ENCODE data around the gene SORBS2. TPM values are rescaled to one million over a fixed set of nuclear protein-coding genes. Genes with fewer than 3 reads are reported as not detected.

SORBS2 gene
- total and polyA plus RNA-seq, 2 of the 8 experiments (the other 6 are each of a cell fraction or from before 2014, with no cell fraction given): 73.0 to 87.1 TPM

- no peak for FAIRE-seq
- TF ChIP-seq MAFK (IDR thresholded peaks at IDR 0.05; ENCODE audit: low read depth, low read length) (no peak), PHF8 (conservative IDR thresholded peaks at IDR 0.05; ENCODE audit: low read depth, low read length) (no peak), CBX5 (IDR thresholded peaks at IDR 0.05; ENCODE audit: low read depth, low read length) (no peak), BACH1 (IDR thresholded peaks at IDR 0.05; ENCODE audit: low read length) (no peak), CHD2 (IDR thresholded peaks at IDR 0.05; ENCODE audit: low read length) (no peak), POLR2AphosphoS5 (IDR thresholded peaks at IDR 0.05; ENCODE audit: low read depth, low read length) (no peak), RNF2 (IDR thresholded peaks at IDR 0.05; ENCODE audit: borderline replicate concordance, low read depth, low read length, missing control alignments, poor library complexity, severe bottlenecking) (no peak), E2F6 (IDR thresholded peaks at IDR 0.05) (no peak), CTBP2 (IDR thresholded peaks at IDR 0.05; ENCODE audit: borderline replicate concordance, insufficient read depth, insufficient read length, low read length) (no peak), ASH2L (IDR thresholded peaks at IDR 0.05; ENCODE audit: low read length) (no peak), CBX8 (IDR thresholded peaks at IDR 0.05; ENCODE audit: borderline replicate concordance, low read depth, low read length) (no peak)
Measured at GRCh38 chr4:185772391-185773093, 39.5 kb downstream of the SORBS2 start.

More at GRCh38 chr4:185772391-185773093, 39.5 kb downstream of the SORBS2 start:
- Histone ChIP-seq H3K79me2 (ENCODE audit: control insufficient read depth in 1 of 2, insufficient read depth in 2 of 2, low read length in 2 of 2) (peaks cover 0 to 70% of the 10 kb centered on the region in 2 experiments; a peak in 2 of 4 replicates), H3K56ac (replicated peaks; ENCODE audit: insufficient read length, low read depth, low read length) (no peak overlapping the region), H3K79me1 (ENCODE audit: low read depth, low read length) (peaks cover 3% of the 10 kb centered on the region; the same call in 1 of the 2 replicates), H2BK5ac (ENCODE audit: low read depth, low read length) (peak overlapping the region; percentile 17; the same call in 1 of the 2 replicates), H3K4me2 (ENCODE audit: insufficient read depth in 1 of 2, low read depth in 2 of 2, low read length in 2 of 2) (peak overlapping the region; percentile 69 to 71; a peak in 3 of 4 replicates), H2BK120ac (replicated peaks; ENCODE audit: low read depth, low read length) (peak overlapping the region; percentile 30), H2BK12ac (ENCODE audit: low read depth, low read length) (no peak overlapping the region), H3K23ac (ENCODE audit: insufficient read length) (no peak overlapping the region), H4K20me1 (replicated peaks in 1 of 2; ENCODE audit: control insufficient read depth in 1 of 2, insufficient read depth in 2 of 2, low read length in 2 of 2) (no peaks in the 10 kb centered on the region), H3K14ac (ENCODE audit: insufficient read length) (no peak overlapping the region), H2AK5ac (ENCODE audit: low read depth, low read length) (no peak overlapping the region; the same call in 1 of the 2 replicates), H4K8ac (ENCODE audit: extremely low read depth, insufficient read depth, low read length) (no peak overlapping the region), H3K9ac (replicated peaks in 1 of 4; ENCODE audit: extremely low read depth in 1 of 4, low read depth in 3 of 4, low read length in 3 of 4) (no peak overlapping the region), H4K5ac (ENCODE audit: insufficient read length, low read depth, low read length) (no peak overlapping the region), H3K4me3 (ENCODE audit: extremely low read depth in 1 of 4, insufficient read depth in 2 of 4, low read depth in 3 of 4, low read length in 4 of 4) (peak overlapping the region in 1 of 4 experiments; percentile 63; a peak in 2 of 8 replicates), H3K4ac (replicated peaks; ENCODE audit: insufficient read length, low read depth, low read length) (peak overlapping the region; percentile 58), H3K9me3 (ENCODE audit: insufficient read depth in 2 of 2, low read depth in 1 of 2, low read length in 1 of 2) (no peaks in the 10 kb centered on the region), H3K4me1 (replicated peaks in 1 of 4; ENCODE audit: control insufficient read depth in 3 of 4, insufficient read depth in 4 of 4, low read length in 3 of 4) (peaks cover 4 to 26% (median 11%) of the 10 kb centered on the region in 4 experiments; a peak in 5 of 7 replicates), H2BK20ac (ENCODE audit: low read length) (no peak overlapping the region), H4K91ac (replicated peaks; ENCODE audit: insufficient read length, low read length) (peak overlapping the region; percentile 60), H3K36me3 (ENCODE audit: control insufficient read depth in 2 of 4, insufficient read depth in 4 of 4, low read length in 3 of 4) (no peaks in the 10 kb centered on the region; a peak in 1 of 8 replicates), H3K27me3 (replicated peaks in 1 of 4; ENCODE audit: control insufficient read depth in 3 of 4, extremely low read depth in 1 of 4, insufficient read depth in 3 of 4, low read length in 3 of 4) (no peaks in the 10 kb centered on the region), H3K23me2 (ENCODE audit: low read depth, low read length) (peaks cover 3% of the 10 kb centered on the region; the same call in 1 of the 2 replicates), H2BK15ac (ENCODE audit: low read length) (peak overlapping the region; percentile 77; the same call in 1 of the 2 replicates), H3K27ac (ENCODE audit: low read depth, low read length) (no peak overlapping the region), H2AFZ (ENCODE audit: low read length) (no peak overlapping the region), H3K18ac (ENCODE audit: extremely low read depth, low read length) (no peak overlapping the region)
- ChIA-PET CTCF (ENCODE audit: partially characterized antibody) (interaction anchor here (0.9 to 1.4 kb wide), 2 partner anchors 18 to 24 kb away, joined by 3 read pairs; no protein-coding TSS in a partner anchor), POLR2A (ENCODE audit: partially characterized antibody) (interaction anchor here (0.8 to 1.3 kb wide), 2 partner anchors 14 to 95 kb away, joined by 4 read pairs; no protein-coding TSS in a partner anchor)
- 86% methylated on average over 12 of the region's 12 CpGs; no CpG with 5 or more reads in 1 of the 2 experiments for WGBS, 2 experiments (ENCODE audit: extremely low coverage in 1 of 2, insufficient coverage in 1 of 2, insufficient read length in 1 of 2, insufficient replicate concordance in 2 of 2, low coverage in 1 of 2, low lambda C conversion rate in 2 of 2, missing lambda C conversion rate in 1 of 2)
- no peak for DNase-seq (ENCODE audit: low read depth in 1 of 2, low spot score in 2 of 2)
